Lower leg skin (tissue), 3 donors: ENCODE measurements around the gene CYSLTR2.

Experiments
- CTCF ChIP-seq, 3 donors: fragments of 450-650 bp; IDR thresholded peaks; one replicate each; pipeline ENCODE4 v1.5.1; 2016; ENCODE audit warnings: antibody characterized with exemption in 3 of 3, mild to moderate bottlenecking in 3 of 3, moderate library complexity in 2 of 3
- POLR2A ChIP-seq, 2 donors: fragments of 450-650 bp; IDR thresholded peaks; one replicate each; pipeline ENCODE4 v1.6.1; 2016 to 2017; ENCODE audit warnings: antibody characterized with exemption in 2 of 2, mild to moderate bottlenecking in 1 of 2, moderate library complexity in 1 of 2

DNA sequence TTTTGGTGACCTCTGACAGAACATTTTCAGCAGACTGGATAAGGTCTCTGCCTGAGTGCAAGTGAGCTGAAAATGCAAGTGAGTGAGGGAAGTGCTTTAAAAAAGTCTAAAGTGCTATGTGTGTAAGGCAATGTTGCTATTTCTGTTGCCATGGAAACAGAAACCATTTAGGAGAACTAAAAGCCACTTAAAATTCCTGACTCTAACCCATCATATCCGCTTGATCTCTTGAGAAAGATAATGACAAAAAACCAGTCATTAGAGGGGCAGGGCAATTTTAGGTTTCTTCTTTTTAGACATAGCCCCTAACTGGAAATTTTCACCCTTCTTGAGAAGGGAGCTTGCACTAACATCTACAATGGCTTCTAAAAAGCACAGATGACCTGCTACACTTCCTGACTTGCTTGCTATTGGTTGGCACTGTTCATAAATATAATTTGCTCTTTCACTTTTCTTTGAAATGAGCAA, at the start of gene CYSLTR2:
- TF ChIP-seq CTCF (IDR thresholded peaks at IDR 0.05) = no peak
- TF ChIP-seq POLR2A (IDR thresholded peaks at IDR 0.05) = no peak
